Activated T-cell treated with anti-CD3 and anti-CD28 coated beads for 24 hours (primary cell): ENCODE measurements around the gene TEX54.
"Not testable (repeated sequence)": the region's sequence is repeated elsewhere in the genome, so short reads cannot be mapped to it uniquely, and the experiment has no call there.

Experiments used
- DNase-seq: peaks from one replicate; pipeline ENCODE4 v3.0.0-alpha.2; 2020; ENCODE audit warnings: low read depth

The TEX54 gene

DNA sequence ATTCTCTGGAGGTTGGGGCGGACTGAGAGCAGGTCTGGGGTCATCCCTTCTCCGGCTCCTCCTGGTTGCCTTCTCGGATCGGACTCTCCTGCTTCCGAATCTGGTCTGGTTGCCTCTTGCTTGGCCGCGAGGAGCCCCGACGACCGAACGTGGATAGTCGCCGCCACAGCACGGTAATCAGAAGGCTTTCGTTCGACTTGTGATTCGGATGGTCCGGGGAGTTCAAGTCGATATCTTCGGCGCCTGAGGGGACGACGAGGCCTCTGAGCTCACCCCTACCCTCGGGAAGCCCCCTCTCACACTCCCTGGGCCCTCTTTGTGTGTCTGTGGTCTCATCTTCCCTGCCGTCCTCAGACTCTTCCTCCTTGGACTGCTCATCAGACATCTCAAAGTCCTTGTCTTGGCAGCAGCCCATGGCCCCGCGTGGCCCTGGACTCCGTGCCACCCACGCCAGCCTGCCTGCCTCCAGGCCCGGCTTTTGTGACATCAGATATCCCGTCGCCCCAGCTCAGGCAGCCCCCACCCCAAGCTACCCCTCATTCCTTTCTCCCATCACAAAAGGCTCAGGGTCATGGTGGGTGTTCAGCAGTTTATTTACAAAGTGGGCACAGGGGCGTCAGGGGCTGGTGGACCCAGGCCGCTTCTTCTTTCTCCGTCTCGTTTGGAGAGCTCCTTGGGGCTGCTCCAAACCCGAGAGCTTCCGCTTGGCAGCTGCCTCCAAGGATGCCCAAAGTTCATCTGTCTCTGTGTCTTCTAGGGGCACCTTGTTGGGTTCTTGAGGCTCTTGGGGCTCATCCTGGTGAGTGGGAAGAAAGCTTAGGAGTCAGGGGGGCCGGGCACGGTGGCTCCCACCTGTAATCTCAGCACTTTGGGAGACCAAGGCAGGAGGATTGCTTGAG lies at the start of gene TEX54:
TSS of gene TEX54 (minus strand) at position 506 of the 899 bp plus-strand sequence.
- DNase-seq: no peak

DNA sequence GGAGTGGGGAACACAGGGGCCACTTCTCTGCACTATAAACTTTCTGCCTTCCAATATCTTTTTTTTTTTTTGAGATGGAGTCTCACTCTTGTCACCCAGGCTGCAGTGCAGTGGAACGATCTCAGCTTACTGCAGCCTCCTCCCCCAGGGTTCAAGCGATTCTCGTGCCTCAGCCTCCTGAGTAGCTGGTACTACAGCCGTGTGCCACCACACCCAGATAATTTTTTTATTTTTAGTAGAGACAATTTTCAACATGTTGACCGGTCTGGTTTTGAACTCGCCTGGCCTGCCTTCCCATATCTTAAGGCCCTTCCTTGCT lies 49.7 kb upstream of the TEX54 start:
- DNase-seq: no peak

DNA sequence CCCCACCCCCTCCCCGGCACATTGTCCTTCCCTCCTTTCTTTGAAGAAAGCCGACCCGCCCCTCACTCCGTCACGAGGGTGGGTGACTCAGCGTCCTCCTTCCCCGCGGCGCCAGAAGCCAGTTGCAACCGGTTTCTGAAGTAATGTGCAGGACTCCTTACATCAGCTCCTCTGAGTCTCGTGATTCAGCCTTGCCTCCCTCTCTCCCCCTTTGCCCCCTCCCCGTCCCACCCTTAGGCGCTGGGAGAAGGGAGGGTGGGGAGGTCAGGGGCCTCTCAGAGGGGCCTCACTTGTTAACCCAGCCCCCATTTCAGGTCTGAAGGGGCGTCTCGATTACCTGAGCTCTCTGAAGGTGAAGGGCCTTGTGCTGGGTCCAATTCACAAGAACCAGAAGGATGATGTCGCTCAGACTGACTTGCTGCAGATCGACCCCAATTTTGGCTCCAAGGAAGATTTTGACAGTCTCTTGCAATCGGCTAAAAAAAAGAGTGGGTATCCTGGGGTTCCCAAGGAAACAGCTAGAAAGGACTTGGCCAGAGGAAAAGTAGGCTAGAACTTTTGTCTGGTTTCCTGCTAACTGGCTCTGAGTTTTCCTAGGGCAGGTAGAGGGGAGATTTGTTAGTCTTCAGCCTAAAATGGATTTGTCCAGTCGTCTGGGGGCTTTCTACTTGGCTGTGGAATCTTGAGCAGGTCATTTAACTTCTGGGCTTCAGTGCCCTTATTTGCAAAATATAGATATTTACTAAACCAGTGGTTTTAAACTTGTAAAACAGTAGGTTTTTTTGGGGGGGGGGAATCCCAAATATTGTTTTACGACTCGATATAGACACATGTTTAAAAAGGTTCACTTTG lies 49.2 kb upstream of the TEX54 start:
- peak; percentile 92 for DNase-seq

DNA sequence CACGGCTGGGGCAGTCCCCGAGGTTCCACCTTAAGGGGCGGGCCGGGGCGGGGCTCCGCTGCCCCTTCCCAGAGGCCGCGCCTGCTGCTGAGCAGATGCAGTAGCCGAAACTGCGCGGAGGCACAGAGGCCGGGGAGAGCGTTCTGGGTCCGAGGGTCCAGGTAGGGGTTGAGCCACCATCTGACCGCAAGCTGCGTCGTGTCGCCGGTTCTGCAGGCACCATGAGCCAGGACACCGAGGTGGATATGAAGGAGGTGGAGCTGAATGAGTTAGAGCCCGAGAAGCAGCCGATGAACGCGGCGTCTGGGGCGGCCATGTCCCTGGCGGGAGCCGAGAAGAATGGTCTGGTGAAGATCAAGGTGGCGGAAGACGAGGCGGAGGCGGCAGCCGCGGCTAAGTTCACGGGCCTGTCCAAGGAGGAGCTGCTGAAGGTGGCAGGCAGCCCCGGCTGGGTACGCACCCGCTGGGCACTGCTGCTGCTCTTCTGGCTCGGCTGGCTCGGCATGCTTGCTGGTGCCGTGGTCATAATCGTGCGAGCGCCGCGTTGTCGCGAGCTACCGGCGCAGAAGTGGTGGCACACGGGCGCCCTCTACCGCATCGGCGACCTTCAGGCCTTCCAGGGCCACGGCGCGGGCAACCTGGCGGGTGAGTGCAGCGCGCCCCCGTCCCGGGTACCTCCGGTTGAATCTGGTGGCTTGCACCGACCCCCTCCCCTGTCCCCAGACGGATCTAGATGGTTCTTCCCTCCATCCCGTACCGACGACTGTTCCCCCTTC lies 48.4 kb upstream of the TEX54 start, which contains the start of gene SLC3A2:
TSS of gene SLC3A2 (plus strand) at position 94 of the 776 bp plus-strand sequence. CDS start at position 222, 128 bp downstream.
- peak; percentile 78 for DNase-seq

DNA sequence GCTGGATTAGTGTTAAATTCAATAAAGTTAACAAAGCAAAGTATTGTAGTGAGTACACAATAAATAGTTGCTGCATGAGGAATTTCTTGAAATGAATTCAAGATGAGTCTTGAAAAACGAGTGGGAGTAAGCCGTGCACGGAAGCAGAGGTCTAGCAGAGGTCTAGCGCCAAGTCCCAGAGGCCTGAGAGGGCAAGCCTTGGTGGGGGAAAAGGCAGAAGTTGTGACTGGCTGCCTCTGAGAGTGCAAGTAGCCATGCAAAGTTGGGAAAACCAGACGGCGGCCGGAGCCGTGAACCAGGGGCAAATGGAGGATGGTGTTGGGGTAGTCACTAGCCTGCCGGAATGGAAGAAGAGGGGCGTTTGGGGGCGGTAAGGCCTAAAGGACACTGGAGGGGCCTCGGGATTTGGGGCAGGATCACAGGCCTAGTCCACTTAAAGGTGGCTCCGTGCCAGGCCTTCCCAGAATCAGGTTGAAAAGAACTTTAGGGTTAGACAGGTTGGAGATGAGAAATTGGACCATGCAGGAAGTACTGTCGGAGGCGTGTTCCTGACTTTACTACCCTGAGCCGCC lies 47.7 kb upstream of the TEX54 start:
- DNase-seq: peak; percentile 38

DNA sequence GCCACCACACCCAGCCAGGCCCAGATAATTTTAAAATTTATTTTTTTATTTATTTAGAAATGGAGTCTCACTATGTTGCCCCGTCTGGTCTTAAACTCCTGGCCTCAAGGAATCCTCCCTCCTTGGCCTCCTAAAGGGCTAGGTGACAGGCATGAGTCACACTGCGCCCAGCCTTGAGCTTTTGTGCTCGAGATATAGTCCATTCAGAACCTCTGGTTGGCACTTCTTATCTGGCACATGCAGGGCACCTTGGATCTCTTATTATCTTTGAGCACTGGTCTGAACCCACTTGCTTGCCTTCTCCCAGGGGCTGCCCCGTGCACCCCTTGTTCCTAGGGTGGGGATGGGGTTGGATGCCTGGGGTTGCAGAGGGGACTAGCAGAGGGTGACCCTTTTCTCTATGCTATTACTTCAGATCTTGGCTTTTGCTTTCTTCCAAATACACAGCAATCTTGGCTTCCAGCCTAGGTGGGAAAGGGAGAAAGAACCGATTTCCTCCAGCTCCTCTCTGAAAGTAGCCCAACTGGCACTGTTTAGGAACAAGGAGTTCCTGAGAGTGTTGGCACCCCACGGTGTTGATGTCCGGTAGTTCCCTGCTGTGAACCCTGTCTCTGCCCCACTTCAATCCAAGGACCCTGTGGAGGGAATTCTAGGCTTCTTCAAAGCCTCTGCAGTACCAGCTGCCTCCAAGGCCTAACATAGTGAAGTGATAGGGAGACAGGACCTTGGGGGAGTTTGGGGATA lies 46.8 kb upstream of the TEX54 start:
- DNase-seq: no peak

DNA sequence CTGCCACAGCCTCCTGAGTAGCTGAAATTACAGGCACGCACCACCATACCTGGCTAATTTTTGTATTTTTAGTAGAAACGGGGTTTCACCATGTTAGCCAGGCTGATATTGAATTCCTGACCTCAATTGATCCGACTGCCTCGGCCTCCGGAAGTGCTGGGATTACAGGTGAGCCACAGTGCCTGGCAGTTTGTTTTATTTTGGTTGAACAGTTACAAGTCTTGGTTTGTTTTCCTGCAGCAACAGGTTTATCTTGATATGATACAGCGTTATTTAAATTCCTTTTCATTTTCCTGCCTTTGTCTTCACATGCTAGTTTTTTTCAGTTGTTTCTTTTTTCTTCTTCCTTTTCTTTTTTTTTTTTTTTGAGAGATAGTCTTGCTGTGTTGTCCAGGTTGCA lies 44.1 kb upstream of the TEX54 start:
- DNase-seq: no peak

DNA sequence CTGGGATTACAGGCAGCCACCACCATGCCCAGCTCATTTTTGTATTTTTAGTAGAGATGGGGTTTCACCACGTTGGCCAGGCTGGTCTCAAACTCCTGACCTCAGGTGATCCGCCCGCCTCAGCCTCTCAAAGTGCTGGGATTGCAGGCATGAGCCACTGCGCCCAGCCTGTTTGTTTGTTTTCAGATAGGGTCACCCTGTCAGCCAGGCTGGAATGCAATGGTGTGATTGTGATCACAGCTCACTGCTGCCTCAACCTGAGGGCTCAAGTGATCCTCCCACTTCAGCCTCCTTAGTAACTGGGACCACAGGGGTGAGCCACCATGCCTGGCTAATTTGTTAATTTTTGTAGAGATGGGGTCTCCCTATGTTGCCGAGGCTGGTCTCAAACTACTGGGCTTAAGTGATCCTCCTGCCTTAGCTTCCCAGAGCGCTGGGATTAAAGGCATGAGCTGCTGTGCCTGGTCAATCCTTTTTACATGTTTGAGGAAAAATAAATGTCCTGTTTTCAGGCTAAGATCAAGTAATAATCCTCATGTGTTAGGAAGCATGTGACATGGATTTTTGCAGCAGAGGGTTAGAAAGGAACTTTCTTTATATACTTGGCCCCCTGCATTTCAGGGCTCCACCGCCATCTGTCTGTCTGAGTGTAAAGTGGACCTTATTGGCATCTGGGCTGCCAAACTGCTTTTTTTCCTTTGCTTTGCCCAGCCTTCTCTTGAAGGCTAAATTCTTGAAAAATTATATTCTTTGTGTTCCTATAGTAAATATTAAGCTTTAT lies 43.2 kb upstream of the TEX54 start:
- no peak for DNase-seq

DNA sequence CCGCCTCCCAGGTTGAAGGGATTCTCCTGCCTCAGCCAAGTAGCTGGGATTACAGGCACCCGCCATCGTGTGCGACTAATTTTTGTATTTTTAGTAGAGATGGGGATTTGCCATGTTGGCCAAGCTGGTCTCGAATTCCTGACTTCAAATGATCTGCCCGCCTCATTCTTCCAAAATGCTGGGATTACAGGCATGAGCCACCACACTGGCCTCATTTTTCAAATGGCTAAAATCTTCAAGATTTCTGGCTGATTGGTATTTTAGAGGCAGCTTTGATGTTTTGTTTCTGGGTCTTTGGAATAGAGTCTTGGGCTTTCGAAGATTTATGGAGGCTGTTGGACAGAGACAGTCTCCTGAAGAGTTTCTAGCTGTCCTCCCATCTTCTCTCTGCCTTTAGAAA lies 42.2 kb upstream of the TEX54 start:
- no peak for DNase-seq

DNA sequence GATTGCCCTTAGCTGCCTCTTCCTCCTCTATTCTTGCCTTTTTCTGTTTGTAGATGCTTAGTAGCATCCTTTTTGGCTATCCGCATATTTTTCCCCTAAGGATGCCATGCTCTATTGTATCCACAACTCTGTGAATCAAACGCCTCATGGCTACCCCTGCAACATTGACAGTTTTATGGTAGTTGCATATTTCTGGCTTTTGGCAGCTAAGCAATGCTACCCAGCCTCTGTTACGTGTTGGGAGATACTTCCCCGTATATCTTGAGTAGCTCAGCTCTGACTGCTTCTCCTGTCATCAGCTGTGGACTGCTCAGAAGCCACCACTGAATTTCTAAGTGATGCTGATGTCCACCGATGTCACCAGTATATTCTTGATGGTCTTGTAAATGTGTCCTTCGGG lies 33.0 kb upstream of the TEX54 start:
- no peak for DNase-seq

DNA sequence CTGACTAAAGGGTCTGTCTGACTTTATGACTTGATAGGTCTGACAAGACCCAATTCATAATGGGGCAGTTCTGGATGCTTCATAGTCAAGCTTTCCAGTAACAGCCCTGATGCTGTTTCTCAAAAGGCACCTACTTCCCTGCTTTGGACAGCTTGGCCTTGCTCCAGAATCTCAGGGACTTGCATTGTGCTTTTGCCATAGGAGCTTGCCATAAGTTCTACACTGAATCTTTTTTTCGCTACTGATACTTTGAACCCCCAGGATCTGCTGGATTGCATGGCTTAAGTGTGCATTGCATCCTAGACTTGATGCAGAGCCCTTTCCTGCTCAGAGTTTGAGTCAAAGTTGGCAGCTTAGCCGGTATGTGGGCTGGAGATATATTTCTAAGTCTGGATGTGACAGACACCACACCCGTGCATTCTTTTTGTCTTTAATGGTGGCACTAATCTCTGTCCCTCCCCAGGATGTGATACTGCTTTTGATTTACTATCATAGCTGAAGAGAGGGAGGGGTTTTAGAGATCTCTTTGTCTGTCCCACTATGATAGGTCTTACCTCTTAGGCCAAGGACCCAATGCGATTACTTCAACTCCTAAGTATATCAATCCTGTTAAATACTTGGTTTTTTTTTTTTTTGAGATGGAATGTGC lies 31.2 kb upstream of the TEX54 start:
- DNase-seq: no peak

DNA sequence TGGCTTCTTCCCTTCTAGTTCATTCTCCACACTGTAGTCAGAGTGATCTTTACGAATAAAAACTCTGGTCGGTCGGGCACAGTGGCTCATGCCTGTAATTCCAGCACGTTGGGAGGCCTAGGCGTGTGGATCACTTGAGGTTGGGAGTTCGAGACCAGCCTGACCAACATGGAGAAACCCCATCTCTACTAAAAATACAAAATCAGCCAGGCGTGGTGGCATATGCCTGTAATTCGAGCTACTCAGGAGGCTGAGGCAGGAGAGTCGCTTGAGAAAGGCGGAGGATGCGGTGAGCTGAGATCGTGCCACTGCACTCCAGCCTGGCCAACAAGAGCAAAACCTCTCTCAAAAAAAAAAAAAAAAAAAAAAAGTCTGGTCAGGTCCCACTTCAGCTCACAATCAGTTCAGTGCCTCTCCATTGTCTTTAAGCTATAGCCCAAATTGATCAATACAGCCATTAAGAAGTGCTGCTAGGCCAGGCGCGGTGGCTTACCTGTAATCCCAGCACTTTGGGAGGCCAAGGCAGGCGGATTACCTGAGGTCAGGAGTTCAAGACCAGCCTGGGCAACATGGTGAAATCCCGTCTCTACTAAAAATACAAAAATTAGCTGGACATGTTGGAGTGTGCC lies 29.0 kb upstream of the TEX54 start:
- DNase-seq: not testable (repeated sequence)

DNA sequence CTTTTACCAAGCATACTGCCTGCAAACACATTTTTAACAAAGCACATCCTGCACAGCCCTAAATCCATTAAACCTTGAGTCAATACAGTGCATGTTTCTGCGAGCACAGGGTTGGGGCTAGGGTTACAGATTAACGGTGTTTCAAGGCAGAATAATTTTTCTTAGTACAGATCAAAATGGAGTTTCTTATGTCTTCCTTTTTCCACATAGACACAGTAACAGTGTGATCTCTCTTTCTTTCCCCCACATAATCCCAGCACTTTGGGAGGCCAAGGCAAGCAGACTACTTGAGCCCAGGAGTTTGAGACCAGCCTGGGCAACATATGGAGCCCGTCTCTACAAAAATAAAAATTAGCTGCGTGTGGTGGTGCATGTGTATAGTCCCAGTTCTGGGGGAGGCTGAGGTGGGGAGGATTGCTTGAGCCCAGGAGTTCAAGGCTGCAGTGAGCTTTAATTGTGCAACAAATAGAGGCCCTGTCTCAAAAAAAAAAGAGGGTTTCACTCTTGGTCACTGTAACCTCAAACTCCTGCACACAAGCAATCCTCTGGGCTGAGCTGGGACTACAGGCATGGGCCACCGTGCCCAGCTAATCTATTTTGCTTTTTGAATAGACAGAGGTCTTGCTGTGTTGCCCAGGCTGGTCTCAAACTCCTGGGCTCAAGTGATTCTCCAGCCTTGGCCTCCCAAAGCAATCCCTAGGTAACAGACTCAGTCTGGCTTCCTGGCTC lies 28.4 kb upstream of the TEX54 start:
- DNase-seq: no peak

DNA sequence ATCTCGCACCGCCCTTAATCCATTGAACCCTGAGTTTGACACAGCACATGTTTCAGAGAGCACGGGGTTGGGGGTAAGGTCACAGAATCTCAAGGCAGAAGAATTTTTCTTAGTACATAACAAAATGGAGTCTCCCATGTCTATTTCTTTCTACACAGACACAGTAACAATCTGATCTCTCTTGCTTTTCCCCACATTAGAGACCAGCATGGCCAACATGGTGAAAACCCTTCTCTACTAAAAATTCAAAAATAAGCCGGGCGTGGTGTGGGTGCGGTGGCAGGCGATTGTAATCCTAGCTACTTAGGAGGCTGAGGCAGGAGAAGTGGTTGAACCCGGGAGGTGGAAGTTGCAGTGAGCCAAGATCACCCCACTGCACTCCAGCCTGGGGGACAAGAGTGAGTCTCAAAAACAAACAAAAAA lies 26.7 kb upstream of the TEX54 start:
- DNase-seq: not testable (repeated sequence)

DNA sequence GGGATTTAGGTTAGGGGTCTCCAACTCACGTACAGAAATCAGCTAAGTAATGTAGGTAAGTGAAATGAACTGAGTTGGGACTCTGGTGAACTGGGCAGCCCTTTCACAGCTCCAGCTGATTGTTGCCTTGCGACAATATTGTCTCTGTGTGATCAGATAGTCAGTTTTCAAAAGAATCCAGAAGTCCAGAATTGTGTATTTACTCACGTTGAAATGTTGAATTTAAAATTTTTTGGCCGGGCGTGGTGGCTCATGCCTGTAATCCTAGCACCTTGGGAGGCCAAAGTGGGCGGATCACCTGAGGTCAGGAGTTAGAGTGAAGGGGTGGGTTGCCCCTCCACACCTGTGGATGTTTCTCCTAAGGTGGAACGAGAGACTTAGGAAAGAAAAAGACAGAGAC lies 25.6 kb upstream of the TEX54 start:
- DNase-seq: no peak

DNA sequence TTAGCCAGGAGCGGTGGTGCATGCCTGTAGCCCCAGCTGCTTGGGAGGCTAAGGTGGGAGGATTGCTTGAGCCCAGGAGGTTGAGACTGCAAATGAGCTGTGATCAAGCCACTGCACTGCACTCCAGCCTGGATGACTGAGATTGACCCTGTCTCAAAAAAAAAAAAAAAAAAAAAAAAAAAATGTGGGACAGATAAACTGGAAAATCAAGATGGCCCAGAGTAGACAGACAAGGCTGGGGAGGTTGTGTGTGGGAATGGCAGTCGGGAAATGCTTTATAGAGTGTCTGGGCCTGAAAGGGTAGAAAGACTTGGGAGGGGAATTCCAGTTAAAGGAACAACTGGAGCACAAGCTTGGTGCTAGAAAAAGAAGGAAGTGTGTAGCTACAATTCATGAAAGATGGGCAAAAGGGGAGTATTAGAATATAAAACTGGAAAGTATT lies 24.9 kb upstream of the TEX54 start:
- no peak for DNase-seq

DNA sequence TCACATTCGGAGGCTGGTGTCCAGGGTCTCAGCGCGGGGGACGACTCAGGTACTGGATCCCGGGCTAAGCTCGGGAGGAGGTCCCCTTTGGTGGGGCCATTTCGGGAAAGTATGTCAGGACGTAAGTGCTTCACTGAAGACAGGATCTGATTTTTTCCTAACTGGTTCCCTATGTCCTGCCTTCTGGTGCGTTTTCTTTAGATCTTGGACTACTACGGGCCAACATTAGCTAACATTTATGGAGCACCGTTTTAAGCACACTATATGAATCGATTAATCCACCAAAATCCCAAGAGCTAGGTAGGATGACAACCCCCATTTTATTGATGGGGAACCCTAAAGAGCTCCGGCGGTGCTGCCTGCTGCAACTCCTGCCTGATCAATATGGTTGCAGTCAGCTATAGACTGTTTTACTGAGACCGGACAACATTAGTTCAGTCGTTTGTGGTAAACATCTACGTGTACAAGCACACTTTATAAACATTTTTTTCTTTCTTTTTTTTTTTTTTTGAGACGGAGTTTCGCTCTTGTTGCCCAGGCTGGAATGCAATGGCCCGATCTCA lies 23.8 kb upstream of the TEX54 start:
- DNase-seq: no peak
